Bone marrow (tissue), 2 donors: ENCODE results near the gene PABPC3.

Experiments used
- DNase-seq, 2 donors: peaks; one replicate each; lab custom pipeline; 2025; lab: John Stamatoyannopoulos, UW

PABPC3 gene

GRCh38 chr13:25111585-25111956, 15.6 kb downstream of the PABPC3 start:
- DNase-seq: no peak

- no peak for DNase-seq
These were observed 16.8 kb downstream of the PABPC3 start for GRCh38 chr13:25112695-25113255.

- DNase-seq: peak; percentile 3 to 15
These were observed 18.3 kb downstream of the PABPC3 start for GRCh38 chr13:25114220-25114619.

GRCh38 chr13:25116044-25116443, 20.1 kb downstream of the PABPC3 start:
- no peak for DNase-seq

- no peak for DNase-seq
These were observed 21.4 kb downstream of the PABPC3 start for GRCh38 chr13:25117312-25117711.

GRCh38 chr13:25118378-25118905, 22.5 kb downstream of the PABPC3 start:
- no peak for DNase-seq

- no peak for DNase-seq
These were observed 35.0 kb downstream of the PABPC3 start for GRCh38 chr13:25130944-25131343.

GRCh38 chr13:25131881-25132420, 36.0 kb downstream of the PABPC3 start:
- no peak for DNase-seq

GRCh38 chr13:25132751-25133390, 36.9 kb downstream of the PABPC3 start:
- DNase-seq: no peak

- DNase-seq: no peak
These were observed 40.0 kb downstream of the PABPC3 start for GRCh38 chr13:25135896-25136295.

- DNase-seq: no peak
These were observed 41.2 kb downstream of the PABPC3 start for GRCh38 chr13:25136880-25137787.

- no peak for DNase-seq
These were observed 41.8 kb downstream of the PABPC3 start for GRCh38 chr13:25137788-25138115.

- no peak for DNase-seq
These were observed 45.1 kb downstream of the PABPC3 start for GRCh38 chr13:25141042-25141441.

GRCh38 chr13:25143706-25144105, 47.8 kb downstream of the PABPC3 start:
- no peak for DNase-seq

- no peak for DNase-seq
These were observed 51.9 kb downstream of the PABPC3 start for GRCh38 chr13:25147638-25148401.

GRCh38 chr13:25148402-25148771, 52.5 kb downstream of the PABPC3 start:
- no peak for DNase-seq
